H9 (cell line): ENCODE measurements around the gene IPP. TPM values are rescaled to one million over a fixed set of nuclear protein-coding genes. Genes with fewer than 3 reads are reported as not detected.

Source experiments
- DNase-seq: peaks from one replicate; pipeline ENCODE4 v3.0.0-alpha.2; 2017
- H2AFZ ChIP-seq: one replicate; pipeline ENCODE4 v1.6.1; 2013; ENCODE audit warnings: mild to moderate bottlenecking, low read length, control low read depth, moderate library complexity
- H2AK5ac ChIP-seq: 2 replicates; pipeline ENCODE4 v1.6.1; 2013; ENCODE audit warnings: low read length, control low read depth, mixed read lengths; ENCODE audit not compliant: insufficient read length
- H2BK120ac ChIP-seq: one replicate; pipeline ENCODE4 v1.6.1; 2013; ENCODE audit warnings: low read depth, mild to moderate bottlenecking, low read length, control low read depth, inconsistent platforms; ENCODE audit not compliant: poor library complexity, severe bottlenecking
- H2BK12ac ChIP-seq: 2 replicates; pipeline ENCODE4 v1.6.1; 2013; ENCODE audit warnings: low read length, control low read depth, mixed read lengths, low read depth; ENCODE audit not compliant: insufficient read length
- H2BK15ac ChIP-seq: 2 replicates; pipeline ENCODE4 v1.6.1; 2013; ENCODE audit warnings: low read depth, low read length, control low read depth
- H2BK20ac ChIP-seq: one replicate; pipeline ENCODE4 v1.6.1; 2013; ENCODE audit warnings: low read depth, mild to moderate bottlenecking, low read length, control low read depth, inconsistent platforms; ENCODE audit not compliant: poor library complexity, severe bottlenecking
- H2BK5ac ChIP-seq: 2 replicates; pipeline ENCODE4 v1.6.1; 2013; ENCODE audit warnings: low read length, control low read depth, mixed read lengths; ENCODE audit not compliant: insufficient read length
- H3K14ac ChIP-seq: 2 replicates; pipeline ENCODE4 v1.6.1; 2013; ENCODE audit warnings: low read length, control low read depth; ENCODE audit not compliant: insufficient read depth
- H3K18ac ChIP-seq: 2 replicates; pipeline ENCODE4 v1.6.1; 2013; ENCODE audit warnings: low read depth, mild to moderate bottlenecking, mixed read lengths, low read length, control low read depth; ENCODE audit not compliant: insufficient read length
- H3K23ac ChIP-seq: 2 replicates; pipeline ENCODE4 v1.6.1; 2013; ENCODE audit warnings: low read length, control low read depth, mixed read lengths, low read depth; ENCODE audit not compliant: insufficient read length
- H3K23me2 ChIP-seq: 2 replicates; pipeline ENCODE4 v1.6.1; 2013; ENCODE audit warnings: low read depth, mild to moderate bottlenecking, mixed read lengths, low read length, control low read depth; ENCODE audit not compliant: insufficient read length, poor library complexity, severe bottlenecking
- H3K27ac ChIP-seq: 2 replicates; pipeline ENCODE4 v1.5.1; 2013; ENCODE audit warnings: low read length, control low read depth, mixed read lengths, low read depth; ENCODE audit not compliant: insufficient read length
- H3K27me3 ChIP-seq: 2 replicates; pipeline ENCODE4 v1.6.1; 2013; ENCODE audit warnings: low read length, control low read depth, inconsistent platforms; ENCODE audit not compliant: insufficient read depth
- H3K4ac ChIP-seq: 2 replicates; pipeline ENCODE4 v1.6.1; 2013; ENCODE audit warnings: low read depth, mild to moderate bottlenecking, control low read depth, inconsistent platforms, low read length, moderate library complexity
- H3K4me1 ChIP-seq: 2 replicates; pipeline ENCODE4 v1.6.1; 2013; ENCODE audit warnings: low read length, control low read depth, inconsistent platforms; ENCODE audit not compliant: insufficient read depth
- H3K4me2 ChIP-seq: 2 replicates; pipeline ENCODE4 v1.6.1; 2013; ENCODE audit warnings: low read length, control low read depth, mixed read lengths; ENCODE audit not compliant: insufficient read length, insufficient read depth
- H3K56ac ChIP-seq: 2 replicates; pipeline ENCODE4 v1.6.1; 2013; ENCODE audit warnings: low read depth, mild to moderate bottlenecking, mixed read lengths, low read length, control low read depth; ENCODE audit not compliant: insufficient read length
- H3K79me1 ChIP-seq: 2 replicates; pipeline ENCODE4 v1.6.1; 2013; ENCODE audit warnings: low read depth, mild to moderate bottlenecking, moderate library complexity, low read length, control low read depth, inconsistent platforms; ENCODE audit not compliant: insufficient read depth, poor library complexity, severe bottlenecking
- H3K79me2 ChIP-seq: 2 replicates; pipeline ENCODE4 v1.6.1; 2013; ENCODE audit warnings: low read length, control low read depth, inconsistent platforms; ENCODE audit not compliant: insufficient read depth
- H3K9ac ChIP-seq: 2 replicates; pipeline ENCODE4 v1.6.1; 2013; ENCODE audit warnings: low read length, control low read depth, mixed read lengths; ENCODE audit not compliant: insufficient read length; ENCODE audit errors: extremely low read depth
- H3K9me3 ChIP-seq: one replicate; pipeline ENCODE4 v1.6.1; 2013; ENCODE audit warnings: low read depth, low read length, inconsistent platforms; ENCODE audit not compliant: control insufficient read depth
- H3T11ph ChIP-seq: one replicate; pipeline ENCODE4 v1.6.1; 2013; ENCODE audit warnings: mild to moderate bottlenecking, low read length, control low read depth, inconsistent platforms
- H4K20me1 ChIP-seq: one replicate; pipeline ENCODE4 v1.6.1; 2013; ENCODE audit not compliant: control insufficient read depth, insufficient read length, insufficient read depth
- H4K5ac ChIP-seq: 2 replicates; pipeline ENCODE4 v1.6.1; 2013; ENCODE audit warnings: low read depth, mild to moderate bottlenecking, mixed read lengths, low read length, control low read depth; ENCODE audit not compliant: insufficient read length
- H4K8ac ChIP-seq: replicated peaks from 2 replicates; pipeline ENCODE4 v1.6.1; 2013; ENCODE audit warnings: low read length, control low read depth, mixed read lengths, low read depth; ENCODE audit not compliant: insufficient read length
- H4K91ac ChIP-seq: 2 replicates; pipeline ENCODE4 v1.6.1; 2013; ENCODE audit warnings: low read depth, mild to moderate bottlenecking, moderate library complexity, mixed read lengths, low read length, control low read depth; ENCODE audit not compliant: insufficient read length
- H3K27ac Mint-ChIP-seq, 3 experiments: 2 replicates in 2 of 3; 3 replicates in 1 of 3; pipeline ENCODE4 v1.8.0; 2020 to 2021; ENCODE audit warnings: mixed read lengths in 3 of 3, mild to moderate bottlenecking in 1 of 3, moderate library complexity in 1 of 3
- H3K27me3 Mint-ChIP-seq: 2 replicates; pipeline ENCODE4 v1.8.0; 2021; ENCODE audit warnings: low read depth, mild to moderate bottlenecking, moderate library complexity, mixed read lengths
- H3K36me3 Mint-ChIP-seq, 3 experiments: 2 replicates in 2 of 3; 3 replicates in 1 of 3; pipeline ENCODE4 v1.8.0; 2020 to 2021; ENCODE audit warnings: low read depth in 3 of 3, mixed read lengths in 3 of 3; ENCODE audit not compliant: insufficient read depth in 1 of 3
- H3K4me1 Mint-ChIP-seq, 2 experiments: 2 replicates each; pipeline ENCODE4 v1.8.0; 2020; ENCODE audit warnings: mixed read lengths in 2 of 2
- H3K4me3 Mint-ChIP-seq, 2 experiments: 2 replicates in 1 of 2; 3 replicates in 1 of 2; pipeline ENCODE4 v1.8.0; 2020 to 2021; ENCODE audit warnings: mild to moderate bottlenecking in 2 of 2, mixed read lengths in 2 of 2, moderate library complexity in 1 of 2
- H3K9me3 Mint-ChIP-seq, 2 experiments: 2 replicates in 1 of 2; 3 replicates in 1 of 2; pipeline ENCODE4 v1.8.0; 2020; ENCODE audit warnings: mild to moderate bottlenecking in 2 of 2, mixed read lengths in 2 of 2, moderate library complexity in 1 of 2
- CTCF ChIP-seq: fragments of 200-600 bp; sonication (generic); conservative IDR thresholded peaks from 3 replicates; pipeline ENCODE4 v1.8.0; 2021; ENCODE audit warnings: antibody characterized with exemption, mild to moderate bottlenecking
- WGBS: extraction: QIAGEN DNeasy Blood & Tissue Kit; methylation state at CpG from one replicate; pipeline ENCODE4 v1.1.7; 2013; ENCODE audit warnings: missing lambda C conversion rate, low lambda C conversion rate, mixed read lengths; ENCODE audit not compliant: insufficient read length; ENCODE audit errors: extremely low coverage; 5-methylcytosine and 5-hydroxymethylcytosine counted together
- total RNA-seq: library from RNA; stranded (reverse); gene quantifications from 2 replicates; pipeline ENCODE4 v1.2.1, GENCODE V29; 2021

Gene IPP
- total RNA-seq, 1 experiment from 2014 or later: 6.3 TPM

DNA sequence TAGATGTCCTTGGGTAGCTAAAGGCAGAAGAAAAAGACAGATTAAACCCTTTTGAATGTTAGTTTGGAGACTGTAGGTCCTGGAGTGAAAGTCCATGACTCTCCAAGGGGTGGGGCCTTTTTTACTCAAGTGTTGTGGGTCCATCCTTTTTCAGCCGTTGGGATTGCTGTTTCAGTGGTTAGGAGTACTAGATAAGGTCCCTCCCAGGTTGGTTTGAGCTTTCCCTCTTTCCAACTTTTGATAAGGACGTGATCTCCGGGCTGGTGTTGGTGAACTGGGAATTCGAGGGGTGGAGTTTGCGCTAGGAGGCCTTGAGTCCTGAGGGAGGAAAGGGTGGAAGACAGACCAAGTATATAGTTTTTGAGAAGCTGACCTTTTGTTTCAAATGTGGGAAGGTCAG, 5.2 kb upstream of the IPP start:
- H4K8ac ChIP-seq: no peak overlapping the region
- H3K4me1 ChIP-seq: no peaks in the 10 kb centered on the region
- Mint-ChIP-seq H3K4me1 (peaks cover 2 to 13% of the 10 kb centered on the region in 2 experiments; a peak in 3 of 4 replicates), H3K4me3 (no peak overlapping the region), H3K36me3 (peaks cover 0 to 10% (median 2%) of the 10 kb centered on the region in 3 experiments; a peak in 5 of 7 replicates), H3K27me3 (no peaks in the 10 kb centered on the region; the same call in 1 of the 2 replicates), H3K27ac (no peak overlapping the region), H3K9me3 (peaks cover 14 to 15% of the 10 kb centered on the region in 2 experiments)
- no peak overlapping the region for H2BK120ac ChIP-seq
- no peak overlapping the region for H4K5ac ChIP-seq
- H3K23me2 ChIP-seq: no peaks in the 10 kb centered on the region
- H2AK5ac ChIP-seq: no peak overlapping the region
- H3K79me1 ChIP-seq: no peaks in the 10 kb centered on the region
- H3K27ac ChIP-seq: no peak overlapping the region
- H3K23ac ChIP-seq: no peak overlapping the region
- no peaks in the 10 kb centered on the region for H4K20me1 ChIP-seq
- H2BK12ac ChIP-seq: no peak overlapping the region
- no peak overlapping the region for H3K9ac ChIP-seq
- no peak overlapping the region for H3K56ac ChIP-seq
- no peaks in the 10 kb centered on the region for H3K79me2 ChIP-seq
- no peak overlapping the region for H3T11ph ChIP-seq
- H3K14ac ChIP-seq: no peak overlapping the region
- no peak overlapping the region for H2BK20ac ChIP-seq
- TF ChIP-seq CTCF: no peak
- H2BK5ac ChIP-seq: no peak overlapping the region
- DNase-seq: no peak
- no peak overlapping the region for H3K4ac ChIP-seq
- no CpG with 5 or more reads among the region's 5 CpGs for WGBS
- peaks cover 14% of the 10 kb centered on the region for H3K9me3 ChIP-seq
- no peak overlapping the region for H3K4me2 ChIP-seq
- H3K27me3 ChIP-seq: no peaks in the 10 kb centered on the region
- H4K91ac ChIP-seq: no peak overlapping the region
- H2BK15ac ChIP-seq: no peak overlapping the region
- H2AFZ ChIP-seq: no peak overlapping the region
- no peak overlapping the region for H3K18ac ChIP-seq
